ENCODE results near the gene PAM. TPM values are rescaled to one million over a fixed set of nuclear protein-coding genes. Genes with fewer than 3 reads are reported as not detected.

Gene PAM
- total and polyA plus RNA-seq, 2 of the 8 experiments (the other 6 are each of a cell fraction or from before 2014, with no cell fraction given), result 30.4 to 67.8 TPM

DNA sequence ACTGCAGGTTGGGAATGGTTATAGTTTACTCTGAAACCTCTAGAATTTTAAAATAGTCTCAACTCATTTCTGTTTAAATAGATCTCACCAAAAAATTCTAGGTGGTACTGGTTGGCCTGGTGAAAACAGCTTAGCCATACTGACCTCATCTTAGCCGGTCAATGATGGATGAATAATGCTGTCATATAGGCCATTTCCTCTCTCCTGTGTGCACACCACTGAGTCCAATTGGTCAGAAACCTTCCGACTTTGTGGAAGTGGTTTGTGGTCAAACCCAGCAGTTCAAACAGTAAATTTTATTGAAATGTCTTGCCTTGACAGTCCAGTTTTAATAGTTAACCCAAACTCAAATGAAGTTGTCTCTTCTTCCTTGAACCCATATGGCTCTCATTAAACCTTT lies 266.2 kb downstream of the PAM start:
- H3K4me3 ChIP-seq (ENCODE audit: extremely low read depth in 1 of 4, insufficient read depth in 2 of 4, low read depth in 3 of 4, low read length in 4 of 4), result no peak overlapping the region
- H4K5ac ChIP-seq (ENCODE audit: insufficient read length, low read depth, low read length), result no peak overlapping the region
- no peak overlapping the region for H4K8ac ChIP-seq (ENCODE audit: extremely low read depth, insufficient read depth, low read length)
- H2BK12ac ChIP-seq (ENCODE audit: low read depth, low read length), result no peak overlapping the region
- 80% methylated on average over 2 of the region's 2 CpGs; no CpG with 5 or more reads in 1 of the 2 experiments for WGBS, 2 experiments (ENCODE audit: extremely low coverage in 1 of 2, insufficient coverage in 1 of 2, insufficient read length in 1 of 2, insufficient replicate concordance in 2 of 2, low coverage in 1 of 2, low lambda C conversion rate in 2 of 2, missing lambda C conversion rate in 1 of 2)
- no peaks in the 10 kb centered on the region for H3K9me3 ChIP-seq (ENCODE audit: insufficient read depth in 2 of 2, low read depth in 1 of 2, low read length in 1 of 2)
- H3K79me1 ChIP-seq (ENCODE audit: low read depth, low read length), result no peaks in the 10 kb centered on the region
- H3K9ac ChIP-seq (replicated peaks in 1 of 4; ENCODE audit: extremely low read depth in 1 of 4, low read depth in 3 of 4, low read length in 3 of 4), result no peak overlapping the region
- no peak for FAIRE-seq
- H3K36me3 ChIP-seq (ENCODE audit: control insufficient read depth in 2 of 4, insufficient read depth in 4 of 4, low read length in 3 of 4), result no peaks in the 10 kb centered on the region
- H3K18ac ChIP-seq (ENCODE audit: extremely low read depth, low read length), result no peak overlapping the region
- no peak overlapping the region for H3K56ac ChIP-seq (replicated peaks; ENCODE audit: insufficient read length, low read depth, low read length)
- H2BK120ac ChIP-seq (replicated peaks; ENCODE audit: low read depth, low read length), result no peak overlapping the region
- no peaks in the 10 kb centered on the region for H3K27me3 ChIP-seq (replicated peaks in 1 of 4; ENCODE audit: control insufficient read depth in 3 of 4, extremely low read depth in 1 of 4, insufficient read depth in 3 of 4, low read length in 3 of 4)
- no peak overlapping the region for H3K23ac ChIP-seq (ENCODE audit: insufficient read length)
- no peak overlapping the region for H3K27ac ChIP-seq (ENCODE audit: low read depth, low read length)
- H2BK15ac ChIP-seq (ENCODE audit: low read length), result no peak overlapping the region
- DNase-seq (ENCODE audit: low read depth in 1 of 2, low spot score in 2 of 2), result no peak
- H4K20me1 ChIP-seq (replicated peaks in 1 of 2; ENCODE audit: control insufficient read depth in 1 of 2, insufficient read depth in 2 of 2, low read length in 2 of 2), result no peaks in the 10 kb centered on the region
- H3K4ac ChIP-seq (replicated peaks; ENCODE audit: insufficient read length, low read depth, low read length), result no peak overlapping the region
- H3K79me2 ChIP-seq (ENCODE audit: control insufficient read depth in 1 of 2, insufficient read depth in 2 of 2, low read length in 2 of 2), result no peaks in the 10 kb centered on the region
- CTCF ChIA-PET (ENCODE audit: partially characterized antibody), result interaction anchor here (1.0 to 4.1 kb wide), 3 partner anchors 11 to 48 kb away, joined by 3 to 33 read pairs (median 3); no protein-coding TSS in a partner anchor
- H3K4me2 ChIP-seq (ENCODE audit: insufficient read depth in 1 of 2, low read depth in 2 of 2, low read length in 2 of 2), result no peak overlapping the region
- no peaks in the 10 kb centered on the region for H3K4me1 ChIP-seq (replicated peaks in 1 of 4; ENCODE audit: control insufficient read depth in 3 of 4, insufficient read depth in 4 of 4, low read length in 3 of 4)
- no peak overlapping the region for H4K91ac ChIP-seq (replicated peaks; ENCODE audit: insufficient read length, low read length)
- H3K23me2 ChIP-seq (ENCODE audit: low read depth, low read length), result no peaks in the 10 kb centered on the region
- H2BK20ac ChIP-seq (ENCODE audit: low read length), result no peak overlapping the region
- H2AFZ ChIP-seq (ENCODE audit: low read length), result no peak overlapping the region
- H2AK5ac ChIP-seq (ENCODE audit: low read depth, low read length), result no peak overlapping the region
- no peak overlapping the region for H3K14ac ChIP-seq (ENCODE audit: insufficient read length)
- H2BK5ac ChIP-seq (ENCODE audit: low read depth, low read length), result no peak overlapping the region
- POLR2A ChIA-PET (ENCODE audit: partially characterized antibody), result no interaction called here
- TF ChIP-seq KDM5A (IDR thresholded peaks at IDR 0.05; ENCODE audit: low read length) (no peak), RXRA (IDR thresholded peaks at IDR 0.05; ENCODE audit: insufficient read depth, low read depth, low read length) (no peak)
- TF ChIP-seq, protein P1, sequence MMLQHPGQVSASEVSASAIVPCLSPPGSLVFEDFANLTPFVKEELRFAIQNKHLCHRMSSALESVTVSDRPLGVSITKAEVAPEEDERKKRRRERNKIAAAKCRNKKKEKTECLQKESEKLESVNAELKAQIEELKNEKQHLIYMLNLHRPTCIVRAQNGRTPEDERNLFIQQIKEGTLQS (IDR thresholded peaks at IDR 0.05; ENCODE audit: insufficient read depth, low read depth, low read length), result no peak

All from H1 (cell line).